Measurements from ENCODE around the gene ARPC1A. TPM values are rescaled to one million over a fixed set of nuclear protein-coding genes. Genes with fewer than 3 reads are reported as not detected.
A peak's percentile ranks its signal among the peaks of the same experiment; 100 is the strongest.

The ARPC1A gene
- total RNA-seq, 1 donor: 132 TPM

DNA sequence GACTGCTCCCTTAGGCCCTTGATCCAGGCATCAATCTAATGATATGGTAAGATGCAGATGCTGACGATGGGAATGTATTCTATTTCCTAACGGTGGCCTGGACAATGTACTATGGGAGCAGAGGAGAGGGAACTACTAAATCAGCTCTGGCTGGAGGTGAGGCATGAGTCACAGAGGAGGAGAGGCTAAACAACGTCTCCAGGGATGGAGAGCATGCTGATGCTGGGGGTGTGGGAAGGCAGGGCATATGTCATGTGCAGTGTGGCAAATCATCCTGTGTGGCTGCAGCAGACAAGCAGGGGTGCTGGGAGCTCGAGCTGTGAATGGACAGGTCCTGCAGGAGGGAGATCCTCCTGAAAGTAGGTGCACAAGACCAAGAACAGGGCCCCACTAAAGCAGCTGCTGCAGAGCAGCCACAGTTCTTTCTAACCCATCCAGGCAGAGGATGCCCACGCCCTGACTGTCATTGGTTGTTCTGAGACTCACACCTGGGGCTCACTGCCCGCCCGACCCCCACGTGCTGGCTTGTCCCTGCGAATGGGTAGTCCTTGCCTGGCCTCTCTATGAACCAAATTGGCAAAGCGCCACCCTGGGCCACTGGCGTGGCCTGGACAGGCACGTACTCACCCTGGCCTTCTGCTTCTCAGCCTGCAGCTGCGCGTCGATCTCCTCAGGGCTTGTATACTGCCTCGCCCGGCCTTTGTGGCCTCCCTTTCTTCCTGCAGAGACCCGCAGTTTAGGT, 78.7 kb downstream of the ARPC1A start:
- peak; percentile 95 for DNase-seq (ENCODE audit: insufficient read length, low spot score, missing footprints)
- TF ChIP-seq, protein P1, sequence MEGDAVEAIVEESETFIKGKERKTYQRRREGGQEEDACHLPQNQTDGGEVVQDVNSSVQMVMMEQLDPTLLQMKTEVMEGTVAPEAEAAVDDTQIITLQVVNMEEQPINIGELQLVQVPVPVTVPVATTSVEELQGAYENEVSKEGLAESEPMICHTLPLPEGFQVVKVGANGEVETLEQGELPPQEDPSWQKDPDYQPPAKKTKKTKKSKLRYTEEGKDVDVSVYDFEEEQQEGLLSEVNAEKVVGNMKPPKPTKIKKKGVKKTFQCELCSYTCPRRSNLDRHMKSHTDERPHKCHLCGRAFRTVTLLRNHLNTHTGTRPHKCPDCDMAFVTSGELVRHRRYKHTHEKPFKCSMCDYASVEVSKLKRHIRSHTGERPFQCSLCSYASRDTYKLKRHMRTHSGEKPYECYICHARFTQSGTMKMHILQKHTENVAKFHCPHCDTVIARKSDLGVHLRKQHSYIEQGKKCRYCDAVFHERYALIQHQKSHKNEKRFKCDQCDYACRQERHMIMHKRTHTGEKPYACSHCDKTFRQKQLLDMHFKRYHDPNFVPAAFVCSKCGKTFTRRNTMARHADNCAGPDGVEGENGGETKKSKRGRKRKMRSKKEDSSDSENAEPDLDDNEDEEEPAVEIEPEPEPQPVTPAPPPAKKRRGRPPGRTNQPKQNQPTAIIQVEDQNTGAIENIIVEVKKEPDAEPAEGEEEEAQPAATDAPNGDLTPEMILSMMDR (IDR thresholded peaks at IDR 0.05; ENCODE audit: extremely low read depth, low read depth, low read length): no peak
- peaks cover 46% of the 10 kb centered on the region for H3K36me3 ChIP-seq (ENCODE audit: insufficient read depth, low read length)
- H3K4me2 ChIP-seq (ENCODE audit: insufficient read depth, low read length): peak overlapping the region; percentile 4
- no peak overlapping the region for H2AFZ ChIP-seq (ENCODE audit: low read length)
- H3K4me1 ChIP-seq (ENCODE audit: insufficient read depth, low read length): peaks cover 32% of the 10 kb centered on the region
- no peaks in the 10 kb centered on the region for H3K9me3 ChIP-seq (ENCODE audit: low read depth, low read length)
- H3K79me2 ChIP-seq (ENCODE audit: insufficient read depth, low read length): peaks cover 70% of the 10 kb centered on the region
- H4K20me1 ChIP-seq (ENCODE audit: insufficient read depth, low read length): peaks cover 56% of the 10 kb centered on the region
- no peak overlapping the region for H3K27ac ChIP-seq (ENCODE audit: low read depth, low read length)
- no peak overlapping the region for H3K4me3 ChIP-seq (ENCODE audit: insufficient read depth, low read length)
- H3K27me3 ChIP-seq (ENCODE audit: insufficient read depth, low read length): no peaks in the 10 kb centered on the region

DNA sequence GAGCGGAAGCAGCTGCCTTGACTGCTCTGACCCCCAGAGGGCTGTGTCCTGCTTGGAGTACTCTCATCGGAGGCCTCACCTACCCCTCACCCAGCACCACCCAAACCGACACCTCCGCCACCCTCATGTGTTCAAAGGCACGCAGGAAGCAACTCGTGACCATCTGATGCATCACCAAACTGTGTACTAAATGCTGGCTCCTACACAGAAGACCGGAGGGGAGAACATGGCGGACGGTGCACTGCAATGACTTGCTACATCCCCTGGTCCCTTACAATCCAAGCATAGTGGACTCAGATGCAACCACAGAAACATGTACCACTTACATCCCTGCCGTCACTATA, 79.3 kb downstream of the ARPC1A start:
- no peak overlapping the region for H3K4me2 ChIP-seq (ENCODE audit: insufficient read depth, low read length)
- no peak overlapping the region for H3K4me3 ChIP-seq (ENCODE audit: insufficient read depth, low read length)
- no peaks in the 10 kb centered on the region for H3K9me3 ChIP-seq (ENCODE audit: low read depth, low read length)
- TF ChIP-seq, protein P1 (IDR thresholded peaks at IDR 0.05; ENCODE audit: extremely low read depth, low read depth, low read length): no peak
- no peak for DNase-seq (ENCODE audit: insufficient read length, low spot score, missing footprints)
- H3K27ac ChIP-seq (ENCODE audit: low read depth, low read length): no peak overlapping the region
- peaks cover 76% of the 10 kb centered on the region for H3K79me2 ChIP-seq (ENCODE audit: insufficient read depth, low read length)
- H2AFZ ChIP-seq (ENCODE audit: low read length): no peak overlapping the region
- H3K4me1 ChIP-seq (ENCODE audit: insufficient read depth, low read length): peaks cover 37% of the 10 kb centered on the region
- peaks cover 40% of the 10 kb centered on the region for H3K36me3 ChIP-seq (ENCODE audit: insufficient read depth, low read length)
- no peaks in the 10 kb centered on the region for H3K27me3 ChIP-seq (ENCODE audit: insufficient read depth, low read length)
- peaks cover 59% of the 10 kb centered on the region for H4K20me1 ChIP-seq (ENCODE audit: insufficient read depth, low read length)

DNA sequence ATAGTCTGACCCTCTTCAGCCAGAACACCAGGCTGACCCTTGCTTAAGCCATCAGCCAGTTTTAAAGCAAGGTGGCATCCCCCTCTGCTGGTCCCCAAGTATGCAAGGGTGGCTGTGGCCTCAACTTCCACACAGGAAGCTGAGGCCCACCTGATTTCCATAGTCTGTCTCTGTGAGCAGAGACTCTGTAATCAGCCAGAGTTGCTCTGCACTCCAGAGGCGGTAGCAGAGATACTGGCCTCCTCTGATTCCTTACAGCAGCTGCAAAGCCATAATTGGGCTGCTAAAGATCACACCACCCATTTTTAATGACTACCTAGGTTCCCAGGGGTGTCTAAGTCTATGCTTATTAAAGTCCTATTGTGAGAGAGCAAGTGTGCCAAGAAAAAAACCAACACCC, 80.9 kb downstream of the ARPC1A start:
- no peak overlapping the region for H2AFZ ChIP-seq (ENCODE audit: low read length)
- H3K27ac ChIP-seq (ENCODE audit: low read depth, low read length): peak overlapping the region; percentile 98
- peaks cover 39% of the 10 kb centered on the region for H3K4me1 ChIP-seq (ENCODE audit: insufficient read depth, low read length)
- H3K4me3 ChIP-seq (ENCODE audit: insufficient read depth, low read length): peak overlapping the region; percentile 83
- no peaks in the 10 kb centered on the region for H3K27me3 ChIP-seq (ENCODE audit: insufficient read depth, low read length)
- DNase-seq (ENCODE audit: insufficient read length, low spot score, missing footprints): peak; percentile 59
- no peaks in the 10 kb centered on the region for H3K9me3 ChIP-seq (ENCODE audit: low read depth, low read length)
- peaks cover 63% of the 10 kb centered on the region for H4K20me1 ChIP-seq (ENCODE audit: insufficient read depth, low read length)
- H3K79me2 ChIP-seq (ENCODE audit: insufficient read depth, low read length): peaks cover 88% of the 10 kb centered on the region
- TF ChIP-seq, protein P1 (IDR thresholded peaks at IDR 0.05; ENCODE audit: extremely low read depth, low read depth, low read length): no peak
- peak overlapping the region; percentile 95 for H3K4me2 ChIP-seq (ENCODE audit: insufficient read depth, low read length)
- peaks cover 39% of the 10 kb centered on the region for H3K36me3 ChIP-seq (ENCODE audit: insufficient read depth, low read length)

DNA sequence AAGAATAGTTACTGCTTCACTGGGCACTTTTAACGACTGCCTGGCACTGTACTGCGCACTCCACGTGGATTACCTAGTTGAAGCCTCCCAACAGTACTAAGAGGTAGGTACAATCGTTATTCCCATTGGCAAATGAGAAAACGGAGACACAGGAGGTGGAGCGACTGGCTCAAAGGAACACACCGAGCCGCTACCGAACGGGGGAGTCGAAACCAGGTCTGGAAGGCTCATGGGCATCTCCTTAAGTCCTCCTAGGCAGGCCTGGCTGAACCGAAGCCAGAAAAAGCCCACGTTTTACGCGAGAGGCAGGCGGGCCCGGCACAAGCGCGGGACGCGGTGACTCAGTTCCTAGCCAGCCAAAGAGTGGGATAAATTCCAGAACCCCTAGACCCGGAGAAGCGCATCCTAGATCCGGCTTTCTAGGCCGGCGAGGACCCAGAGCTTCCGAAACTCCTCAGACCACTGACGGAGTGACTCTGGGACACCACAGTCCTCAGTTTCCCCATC, 82.2 kb downstream of the ARPC1A start:
- Histone ChIP-seq H3K4me3 (ENCODE audit: insufficient read depth, low read length) (peak overlapping the region; percentile 83), H2AFZ (ENCODE audit: low read length) (peak overlapping the region; percentile 87), H3K36me3 (ENCODE audit: insufficient read depth, low read length) (peaks cover 37% of the 10 kb centered on the region), H3K4me2 (ENCODE audit: insufficient read depth, low read length) (peak overlapping the region; percentile 95), H3K27ac (ENCODE audit: low read depth, low read length) (peak overlapping the region; percentile 98), H3K9me3 (ENCODE audit: low read depth, low read length) (no peaks in the 10 kb centered on the region), H3K27me3 (ENCODE audit: insufficient read depth, low read length) (no peaks in the 10 kb centered on the region), H4K20me1 (ENCODE audit: insufficient read depth, low read length) (peaks cover 61% of the 10 kb centered on the region), H3K79me2 (ENCODE audit: insufficient read depth, low read length) (peaks cover 91% of the 10 kb centered on the region), H3K4me1 (ENCODE audit: insufficient read depth, low read length) (peaks cover 39% of the 10 kb centered on the region)
- DNase-seq (ENCODE audit: insufficient read length, low spot score, missing footprints): peak; percentile 97
- TF ChIP-seq, protein P1 (IDR thresholded peaks at IDR 0.05; ENCODE audit: extremely low read depth, low read depth, low read length): no peak
